Stimulated activated CD4-positive, alpha-beta T cell treated with anti-CD3 and anti-CD28 coated beads, Interleukin-1b, Interleukin-23, amount 100 ng/mL, for 24 hours (primary cell): ENCODE measurements around the gene MYO1F.
A peak's percentile ranks its signal among the peaks of the same experiment; 100 is the strongest.
"Not testable (repeated sequence)": the region's sequence is repeated elsewhere in the genome, so short reads cannot be mapped to it uniquely, and the experiment has no call there.

Experiments
- DNase-seq, 4 experiments: peaks; one replicate each; pipeline ENCODE4 v3.0.0-alpha.2; 2020; ENCODE audit warnings: low read depth in 4 of 4, low spot score in 1 of 4

MYO1F gene

GRCh38 chr19:8577247-8577646 lies at the start of gene MYO1F:
Gene MYO1F, minus strand, starts transcription at chr19:8577442. Its CDS starts 133 bp downstream, at chr19:8577309.
- DNase-seq, result no peak

GRCh38 chr19:8626842-8627241 lies 49.6 kb upstream of the MYO1F start:
- DNase-seq, result no peak

- not testable (repeated sequence) for DNase-seq
Measured at GRCh38 chr19:8622886-8623285, 45.6 kb upstream of the MYO1F start.

DNA sequence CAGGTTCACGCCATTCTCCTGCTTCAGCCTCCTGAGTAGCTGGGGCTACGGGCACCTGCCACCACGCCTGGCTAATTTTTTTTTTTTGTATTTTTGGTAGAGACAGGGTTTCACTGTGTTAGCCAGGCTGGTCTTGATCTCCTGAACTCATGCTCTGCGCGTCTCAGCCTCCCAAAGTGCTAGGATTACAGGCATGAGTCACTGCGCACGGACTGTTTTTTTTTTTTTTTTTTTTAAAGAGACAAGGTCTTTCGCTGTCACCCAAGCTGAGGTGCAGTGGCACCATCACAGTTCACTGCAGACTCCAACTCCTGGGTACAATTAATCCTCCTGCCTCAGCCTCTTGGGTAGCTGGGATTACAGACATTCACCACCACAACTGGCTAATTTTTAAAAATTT lies 41.5 kb upstream of the MYO1F start:
- DNase-seq, result no peak

DNA sequence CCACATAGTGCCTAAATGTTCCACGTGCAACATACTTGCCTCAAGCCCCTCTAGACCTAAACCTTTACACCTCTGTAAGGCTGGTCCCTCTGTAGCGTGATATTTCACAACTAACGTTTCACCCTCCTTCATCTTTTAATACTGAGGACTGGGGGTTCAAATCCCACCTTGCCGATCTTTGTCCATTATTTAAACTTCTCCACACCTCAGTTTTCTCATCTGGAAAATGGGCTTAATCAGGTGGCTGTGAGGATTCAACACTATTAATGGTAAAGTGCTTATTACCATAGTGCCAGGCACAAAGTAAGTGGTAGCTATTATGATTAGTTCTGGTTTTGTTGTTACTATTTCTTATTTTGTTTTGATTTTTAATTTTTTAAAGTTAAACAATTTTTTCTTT lies 40.7 kb upstream of the MYO1F start:
- DNase-seq, result no peak

GRCh38 chr19:8617325-8617724 lies 40.1 kb upstream of the MYO1F start:
- not testable (repeated sequence) for DNase-seq

- DNase-seq, result no peak
Measured at GRCh38 chr19:8616861-8617260, 39.6 kb upstream of the MYO1F start.

- peak in 2 of 4 experiments; percentile 31 to 52 for DNase-seq
Measured at GRCh38 chr19:8615813-8616596, 38.8 kb upstream of the MYO1F start.

- DNase-seq, result no peak
Measured at GRCh38 chr19:8615024-8615423, 37.8 kb upstream of the MYO1F start.

- no peak for DNase-seq
Measured at GRCh38 chr19:8614455-8614854, 37.2 kb upstream of the MYO1F start.

DNA sequence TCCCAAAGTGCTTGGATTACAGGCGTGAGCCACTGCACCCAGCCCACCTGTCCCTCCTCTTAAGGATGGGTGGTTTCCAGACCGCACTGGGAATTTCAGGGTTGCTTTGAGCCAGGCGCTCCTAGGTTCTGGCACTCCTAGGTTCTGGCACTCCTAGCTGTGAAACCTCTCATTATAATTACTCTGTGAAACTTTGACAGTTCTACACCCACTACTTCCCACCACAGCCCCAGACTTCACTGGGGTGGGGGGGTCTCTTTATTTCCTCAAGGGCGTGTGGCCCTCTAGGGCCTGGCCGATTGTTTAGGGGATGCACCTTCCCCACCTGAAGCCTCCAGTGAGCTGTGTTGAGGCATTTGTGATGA lies 35.5 kb upstream of the MYO1F start:
- DNase-seq, result no peak

DNA sequence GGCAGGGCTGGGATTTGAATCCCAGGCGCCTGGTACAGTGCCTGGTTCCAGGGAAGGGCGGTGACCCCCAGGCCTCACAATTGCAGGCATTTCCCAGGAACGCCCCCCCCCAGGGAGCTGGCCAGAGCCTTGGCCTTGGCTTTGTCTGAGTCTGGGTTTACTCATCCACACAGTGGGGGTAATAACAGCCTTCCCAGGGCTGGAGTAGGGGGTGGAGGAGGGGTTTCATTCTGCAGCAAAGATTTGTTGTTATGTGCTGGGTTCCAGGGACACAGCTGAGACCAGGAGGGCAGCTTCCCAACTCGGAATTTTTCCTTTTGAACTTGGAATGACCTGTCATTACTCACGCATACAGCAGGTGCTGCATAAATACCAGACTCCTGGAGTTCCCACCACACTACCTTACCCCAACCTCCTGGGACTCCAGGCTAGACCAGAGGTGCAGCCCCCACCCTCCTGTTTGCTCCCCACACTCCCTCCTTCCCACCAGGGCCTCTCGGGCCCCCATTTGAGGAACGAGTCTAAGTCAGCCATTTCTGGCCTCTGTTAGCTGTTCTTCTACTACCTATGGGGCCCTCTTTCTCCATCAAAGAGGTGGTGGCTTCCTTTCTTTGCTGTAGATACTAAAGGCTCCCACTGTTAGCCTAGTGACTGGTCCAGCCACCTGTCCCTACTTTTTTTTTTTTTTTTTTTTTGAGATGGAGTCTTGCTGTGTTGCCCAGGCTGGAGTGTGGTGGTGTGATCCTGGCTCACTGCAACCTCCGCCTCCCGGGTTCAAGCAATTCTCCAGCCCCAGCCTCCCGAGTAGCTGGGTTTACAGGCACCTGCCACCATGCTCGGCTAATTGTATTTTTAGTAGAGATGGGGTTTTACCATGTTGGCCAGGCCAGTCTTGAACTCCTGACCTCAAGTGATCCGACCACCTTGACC lies 34.9 kb upstream of the MYO1F start:
- DNase-seq, result no peak

GRCh38 chr19:8611391-8611876 lies 34.2 kb upstream of the MYO1F start:
- DNase-seq, result no peak

DNA sequence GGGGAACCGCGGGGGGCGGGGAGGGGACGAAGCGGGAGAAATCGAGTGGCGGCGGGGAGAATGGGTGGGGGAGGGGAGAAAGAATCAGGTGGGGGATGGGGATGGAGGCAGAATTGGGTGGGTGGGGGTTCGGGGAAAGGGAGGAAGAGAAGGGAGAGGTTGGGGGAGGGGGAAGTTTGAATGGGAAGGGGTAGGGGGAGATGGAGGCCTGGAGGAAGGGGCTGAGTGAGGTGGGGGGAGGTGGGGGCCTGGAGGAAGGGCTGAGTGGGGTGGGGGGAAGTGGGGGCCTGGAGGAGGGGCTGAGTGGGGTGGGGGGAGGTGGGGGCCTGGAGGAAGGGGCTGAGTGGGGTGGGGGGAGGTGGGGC lies 33.7 kb upstream of the MYO1F start:
- no peak for DNase-seq

GRCh38 chr19:8610041-8610935 lies 33.0 kb upstream of the MYO1F start, which contains the start of gene ADAMTS10:
Gene ADAMTS10, minus strand, starts transcription at chr19:8610715. Its CDS starts 5,005 bp downstream, at chr19:8605710.
- peak in 1 of 4 experiments; percentile 15 for DNase-seq

DNA sequence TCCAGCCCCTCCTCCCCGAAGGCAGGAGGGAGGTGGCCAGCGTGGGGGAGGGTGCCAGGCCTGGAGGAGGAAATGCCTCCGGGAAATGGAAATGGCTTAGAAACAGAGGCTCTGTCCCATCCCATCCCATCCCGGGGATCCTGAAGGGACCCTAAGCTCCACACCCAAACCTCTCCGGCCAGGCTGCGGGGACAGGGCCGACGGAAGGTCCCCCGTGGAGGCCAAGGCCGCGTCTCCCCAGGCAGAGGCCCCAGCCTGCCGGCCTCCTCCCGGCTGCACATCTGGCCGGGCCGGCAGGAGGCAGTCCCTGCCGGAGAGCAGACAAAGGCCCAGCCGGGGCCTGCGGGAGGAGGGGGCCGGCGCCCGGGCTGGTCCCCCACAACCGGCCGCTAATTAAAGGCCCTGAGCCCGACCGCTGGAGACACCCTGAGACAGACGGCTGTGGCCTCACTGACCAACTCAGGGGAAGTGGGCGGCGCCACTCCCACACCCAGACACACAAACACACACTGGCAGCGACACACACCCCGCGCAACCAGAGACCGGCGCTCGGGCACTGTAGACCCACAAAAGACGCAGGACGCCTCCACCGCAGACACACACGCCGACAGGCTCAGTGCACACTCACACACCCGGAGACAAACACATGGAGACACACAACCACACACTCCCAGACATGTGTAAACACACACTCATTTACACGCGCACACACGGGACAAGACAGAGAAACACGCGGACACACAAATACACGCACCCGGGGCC lies 32.2 kb upstream of the MYO1F start:
- no peak for DNase-seq

DNA sequence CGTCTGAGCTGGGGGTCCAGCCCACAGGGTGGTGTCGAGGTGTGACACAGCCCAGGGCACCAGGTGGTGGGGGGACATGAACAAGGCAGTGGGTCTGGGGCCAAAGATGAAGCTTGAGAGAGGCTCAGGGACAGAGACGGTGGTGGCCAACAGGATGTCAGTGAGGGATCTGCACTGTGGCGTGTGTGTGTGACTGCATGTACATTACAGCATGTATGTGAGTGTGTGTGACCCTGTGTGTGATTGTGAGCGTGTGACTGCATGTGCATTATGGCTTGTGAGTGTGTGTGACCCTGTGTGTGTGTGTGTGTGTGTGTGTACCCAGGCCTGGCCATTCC lies 31.7 kb upstream of the MYO1F start:
- DNase-seq, result no peak

DNA sequence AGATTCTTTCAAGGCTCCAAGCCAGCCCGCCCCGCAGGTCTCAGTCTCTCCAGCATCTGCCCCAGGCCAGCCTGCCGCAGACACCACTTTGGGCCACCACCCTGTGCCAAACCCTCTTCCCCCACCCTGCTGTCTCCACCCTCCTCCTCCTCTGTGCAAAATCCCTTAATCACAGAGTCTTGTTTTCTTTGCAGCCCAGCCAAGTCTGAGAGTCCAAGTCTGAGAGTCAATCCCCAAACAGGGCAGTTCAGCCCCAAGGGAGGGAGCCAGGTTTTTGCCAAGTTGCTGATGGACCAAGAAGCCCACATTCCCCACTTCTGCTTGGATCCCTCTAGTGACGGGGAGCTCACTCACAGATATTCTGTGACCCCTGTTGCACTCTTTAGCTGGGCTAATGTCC lies 30.1 kb upstream of the MYO1F start:
- no peak for DNase-seq

DNA sequence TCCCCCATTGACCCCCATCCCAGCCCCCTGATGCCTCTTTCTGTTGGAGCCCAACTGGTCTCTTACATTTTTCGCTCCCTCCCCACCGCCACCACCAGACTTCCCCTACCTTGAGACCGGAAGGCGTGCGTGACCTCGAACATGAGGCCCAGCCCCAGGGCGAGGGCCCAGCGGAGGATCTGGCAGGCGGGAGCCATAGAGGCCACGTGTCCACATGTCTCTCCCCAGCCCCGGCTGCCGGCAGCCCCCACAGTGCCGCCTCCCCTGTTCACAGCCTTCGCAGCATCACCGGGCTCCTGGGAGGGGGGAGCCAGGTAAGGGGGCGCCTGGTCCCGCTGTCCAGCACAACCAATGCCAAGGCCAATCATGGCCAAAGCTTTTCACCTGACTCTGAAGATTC lies 28.3 kb upstream of the MYO1F start:
- DNase-seq, result no peak

DNA sequence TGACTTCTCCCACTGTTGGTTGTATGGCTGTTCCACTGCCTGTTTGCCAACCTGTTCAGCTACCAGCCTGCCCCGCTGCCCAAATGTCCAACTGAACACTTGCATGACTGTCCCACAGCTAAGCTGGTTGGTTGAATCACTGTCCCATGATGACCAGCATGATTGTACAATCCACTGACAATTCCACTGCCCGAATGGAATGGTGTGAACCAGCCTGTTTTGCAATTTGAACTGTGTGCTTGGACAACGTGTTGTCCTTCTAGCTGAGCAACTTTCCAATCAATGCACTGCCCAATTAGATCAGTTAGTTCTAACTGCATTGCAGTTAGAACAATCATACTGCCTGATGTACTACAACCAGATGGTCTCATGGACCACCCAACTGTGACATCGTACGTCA lies 24.6 kb upstream of the MYO1F start:
- DNase-seq, result no peak
